HG03066 (cell line): ENCODE data around the gene SDSL.

Source experiments
- ATAC-seq: cut with Tn5 transposase; IDR thresholded peaks from one replicate; pipeline ENCODE4 v1.9.1; 2021; ENCODE audit warnings: low read depth; ENCODE audit not compliant: unreplicated experiment

Gene SDSL

DNA sequence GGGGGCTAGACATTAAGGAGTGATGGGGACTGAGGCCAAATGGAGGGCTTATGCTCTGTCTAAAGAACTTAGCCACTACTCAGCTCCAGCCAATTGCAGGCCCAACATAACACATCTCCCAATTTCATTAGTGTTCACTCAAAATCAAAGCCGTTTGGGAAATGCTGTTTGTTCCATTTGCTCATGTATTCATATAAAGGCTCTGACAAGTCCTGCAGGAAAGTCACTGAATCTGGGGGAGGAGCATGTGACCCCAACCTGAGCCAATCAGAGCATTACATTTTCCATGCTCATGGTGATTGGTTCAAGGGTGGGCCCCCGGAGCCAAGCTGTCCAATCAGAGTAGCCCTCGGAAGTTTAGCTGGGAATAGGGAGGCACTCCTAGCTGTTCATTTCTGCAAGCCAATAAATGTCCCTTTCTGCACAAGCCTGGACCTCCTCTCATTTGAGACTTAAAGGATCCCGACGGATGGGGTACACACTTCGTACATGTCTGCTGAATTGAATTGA is 20.9 kb downstream of the SDSL start:
- no peak for ATAC-seq

GRCh38 chr12:113445544-113446171 is 23.5 kb downstream of the SDSL start:
- no peak for ATAC-seq

- no peak for ATAC-seq
Measured at GRCh38 chr12:113448873-113449272, 26.7 kb downstream of the SDSL start.

GRCh38 chr12:113449299-113449698 is 27.1 kb downstream of the SDSL start:
- no peak for ATAC-seq

DNA sequence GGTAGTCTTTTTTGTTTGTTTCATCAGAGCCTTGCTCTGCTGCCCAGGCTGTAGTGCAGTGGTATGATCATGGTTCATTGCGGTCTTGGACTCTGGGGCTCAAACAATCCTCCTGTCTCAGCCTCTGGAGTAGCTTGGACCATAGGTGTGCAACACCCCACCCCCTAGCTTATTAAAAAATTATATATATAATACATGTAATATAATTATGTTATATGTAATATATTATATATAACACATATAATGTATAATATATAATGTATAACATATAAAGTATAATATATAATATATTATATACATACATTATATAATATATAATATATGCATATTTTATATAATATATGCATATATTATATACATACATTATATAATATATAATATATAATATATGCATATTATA is 27.7 kb downstream of the SDSL start:
- ATAC-seq = no peak

GRCh38 chr12:113452458-113452857 is 30.3 kb downstream of the SDSL start:
- no peak for ATAC-seq

DNA sequence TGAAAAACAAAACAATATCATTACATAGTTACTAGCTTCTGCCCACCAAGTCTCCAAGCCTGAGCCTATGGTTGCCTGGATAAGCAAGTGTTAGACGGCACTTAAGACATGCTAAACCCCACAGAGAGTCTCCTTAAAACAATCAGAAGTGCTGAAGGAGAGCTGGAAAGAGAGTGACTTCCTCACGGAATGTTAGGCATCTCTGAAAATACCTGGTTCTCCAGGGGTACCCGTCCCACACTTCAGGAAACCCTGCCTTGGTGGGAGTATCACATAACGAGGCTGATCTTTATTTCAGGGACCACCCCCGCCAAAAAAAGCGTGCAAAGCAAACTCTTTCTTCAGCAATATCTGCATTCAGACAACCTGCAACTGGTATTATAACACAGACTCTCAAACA is 31.1 kb downstream of the SDSL start:
- ATAC-seq = no peak

GRCh38 chr12:113456199-113456598 is 34.0 kb downstream of the SDSL start:
- no peak for ATAC-seq

DNA sequence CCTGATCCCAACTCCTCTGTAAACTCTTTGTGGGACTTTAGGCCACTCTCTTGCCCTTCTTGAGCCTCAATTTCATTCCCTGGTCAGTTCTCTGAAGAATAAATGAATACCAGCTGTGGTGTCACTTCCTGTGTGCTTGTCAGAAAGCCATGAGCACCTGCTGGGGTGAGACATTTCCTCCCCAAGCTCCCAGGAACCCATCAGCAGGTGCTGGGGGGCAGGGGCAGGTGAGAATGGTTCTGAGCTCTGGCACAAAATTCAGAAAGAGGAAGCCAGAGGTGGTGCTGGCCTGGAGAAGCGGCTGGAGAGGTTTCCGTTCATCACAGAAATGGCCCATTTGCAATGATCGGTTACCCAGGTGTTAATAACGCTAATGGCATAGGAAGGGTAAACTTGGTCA is 34.6 kb downstream of the SDSL start:
- ATAC-seq = no peak

DNA sequence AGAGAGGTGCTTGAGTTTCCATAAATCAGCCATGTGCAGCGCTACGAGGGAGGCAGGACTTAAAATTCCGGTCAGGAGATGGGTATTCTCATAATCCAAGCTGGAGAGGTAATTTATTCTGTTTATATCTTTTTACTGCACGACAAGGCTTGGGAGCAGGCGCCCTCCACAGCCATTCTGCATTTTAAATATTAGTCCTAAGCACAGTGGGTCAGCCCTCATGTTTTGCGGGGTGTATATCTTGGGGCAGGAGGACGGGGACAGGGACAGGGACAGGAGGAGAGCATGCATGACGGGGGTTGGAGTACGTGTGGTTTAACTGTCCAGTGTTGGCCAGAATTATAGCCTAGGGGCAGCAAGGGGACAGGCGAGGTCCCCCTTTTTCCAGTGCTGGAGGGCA is 35.0 kb downstream of the SDSL start:
- no peak for ATAC-seq

DNA sequence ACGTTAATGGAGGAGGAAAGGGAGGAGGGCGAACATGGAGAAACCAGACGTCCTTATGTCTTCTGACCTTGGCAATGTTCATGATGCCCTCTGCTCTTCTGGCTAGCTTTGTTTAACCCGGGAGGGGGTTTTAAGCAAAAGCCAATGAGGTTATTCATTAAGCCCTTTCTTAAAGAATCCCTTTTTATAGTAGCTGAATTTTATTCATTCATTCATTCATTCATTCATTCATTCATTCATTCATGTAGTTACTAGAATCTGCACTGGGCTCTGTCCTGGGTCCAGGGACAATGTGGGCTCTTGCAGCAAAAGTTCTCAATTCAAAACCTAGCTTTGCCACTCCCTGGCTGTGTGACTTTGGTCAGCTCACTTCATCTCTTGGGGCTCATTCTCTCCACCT is 35.5 kb downstream of the SDSL start:
- no peak for ATAC-seq

GRCh38 chr12:113459981-113460380 is 37.8 kb downstream of the SDSL start:
- no peak for ATAC-seq

DNA sequence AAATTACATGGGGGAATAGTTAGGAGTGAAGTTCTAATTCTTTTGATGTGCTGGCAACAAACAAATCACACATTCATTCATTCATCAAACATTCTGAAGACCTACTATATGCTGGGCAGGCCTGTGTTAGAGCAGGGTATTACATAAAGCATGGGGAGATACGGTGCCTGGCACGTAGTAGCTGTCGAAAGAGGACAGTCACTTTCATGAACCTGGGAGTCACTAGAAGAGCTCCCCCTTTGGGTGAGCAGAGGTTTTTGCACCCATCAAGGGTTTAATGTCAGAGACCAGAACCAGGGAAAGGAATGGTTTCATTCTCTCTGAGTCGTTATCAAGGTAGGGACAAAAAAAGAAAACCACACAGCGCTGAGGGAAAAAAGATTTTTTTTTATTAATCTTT is 39.5 kb downstream of the SDSL start:
- ATAC-seq = no peak

DNA sequence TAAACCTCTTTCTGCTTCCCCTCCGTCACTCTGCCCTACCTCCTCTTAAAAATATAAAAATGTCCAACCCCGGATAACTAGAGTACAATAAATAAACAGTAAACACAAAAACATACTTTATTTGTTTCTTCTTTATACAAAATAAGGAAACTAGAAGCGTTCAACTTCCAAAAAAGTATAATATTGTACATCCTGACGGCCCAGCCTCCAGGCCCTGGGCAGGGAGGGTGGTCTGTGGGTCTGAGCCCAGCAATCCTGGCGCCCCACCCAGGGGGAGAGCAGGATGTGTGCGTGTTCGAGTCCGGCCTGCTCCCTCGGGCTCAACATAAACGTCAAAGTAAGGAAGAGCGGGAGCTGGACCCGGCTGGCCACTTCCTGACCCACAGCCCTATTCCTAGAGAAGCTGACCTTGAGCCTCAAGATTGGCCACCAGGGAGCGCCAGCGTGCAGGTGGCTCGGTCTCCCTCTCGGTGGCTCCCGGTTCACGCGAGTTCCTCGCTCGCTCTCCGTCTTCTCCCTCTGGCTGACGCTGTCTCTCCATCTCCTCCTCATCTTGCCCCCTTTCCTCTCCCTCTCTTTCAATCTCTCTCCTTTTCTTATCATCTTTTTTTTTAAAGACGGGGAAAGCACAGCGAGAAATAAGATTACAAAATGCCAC is 40.1 kb downstream of the SDSL start:
- ATAC-seq = no peak

DNA sequence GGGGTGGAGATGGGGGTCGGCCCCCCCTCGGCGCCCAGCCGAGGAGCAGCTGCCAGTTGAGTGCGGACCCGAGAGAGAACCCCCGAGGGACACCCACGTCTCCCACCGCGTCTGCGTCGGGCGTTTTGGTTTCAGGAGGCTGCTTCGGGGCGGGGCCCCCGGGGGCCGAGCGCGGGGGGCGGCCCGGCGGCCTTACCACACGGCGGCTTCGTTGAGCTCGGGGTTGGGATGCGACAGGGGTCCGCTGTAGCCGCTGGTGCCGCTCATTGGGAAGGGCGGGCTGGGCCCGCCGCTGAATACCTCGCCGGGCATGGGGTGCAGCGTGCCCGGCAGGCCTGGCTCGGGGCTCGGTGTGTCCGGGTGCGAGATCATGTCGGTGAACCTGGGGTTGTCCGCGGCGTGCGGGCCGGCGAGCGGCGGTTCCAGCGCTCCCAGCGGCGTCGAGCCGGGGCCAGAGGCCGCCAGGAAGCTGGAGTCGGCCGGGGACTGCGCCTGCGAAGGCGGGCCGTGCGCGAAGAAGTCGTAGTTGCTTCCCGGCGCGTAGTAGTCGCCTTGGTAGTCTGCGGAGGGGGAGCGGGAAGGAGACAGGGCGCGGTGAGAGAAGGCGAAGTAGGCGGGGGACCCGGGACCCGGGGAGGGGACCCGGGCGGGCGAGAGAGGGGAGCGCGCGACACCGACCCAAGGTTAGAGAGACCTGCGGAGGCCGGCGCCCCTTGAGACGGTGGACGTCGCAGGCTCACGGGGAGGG is 41.0 kb downstream of the SDSL start:
- ATAC-seq = no peak

DNA sequence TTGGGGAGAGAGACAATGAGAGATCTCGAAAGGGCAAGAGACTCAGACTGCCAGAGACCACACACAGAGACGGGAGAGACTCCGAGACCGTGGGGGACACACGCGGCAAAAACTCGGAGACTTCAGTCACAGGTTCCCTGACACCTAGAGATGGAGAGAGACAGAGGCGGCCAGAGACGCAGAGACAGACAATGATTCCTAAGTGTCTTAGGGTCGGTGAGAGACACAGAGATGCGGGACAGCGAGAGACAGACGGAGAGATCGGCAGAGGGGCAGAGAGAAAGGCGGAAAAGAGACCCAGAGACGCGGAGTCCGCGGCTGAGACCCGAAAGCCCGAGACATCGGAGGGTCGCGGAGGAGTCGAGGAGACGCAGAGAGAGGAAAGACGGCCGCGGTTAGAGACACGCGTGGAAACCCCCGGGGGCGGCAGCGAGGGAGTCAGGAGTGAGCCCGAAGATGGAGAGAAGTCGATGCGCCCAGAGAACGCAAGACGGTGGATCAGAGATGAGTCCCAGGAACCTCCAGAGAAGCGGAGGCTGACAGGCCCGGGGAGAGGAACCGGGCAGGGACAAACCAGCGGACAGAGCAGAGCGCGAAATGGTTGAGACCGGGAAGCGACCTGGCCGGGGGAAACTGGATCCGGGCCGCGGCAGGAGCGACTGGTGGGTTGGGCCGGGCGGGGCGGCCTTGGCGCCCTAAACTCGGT is 41.7 kb downstream of the SDSL start:
- no peak for ATAC-seq

- no peak for ATAC-seq
Measured at GRCh38 chr12:113464452-113464775, 42.2 kb downstream of the SDSL start.

DNA sequence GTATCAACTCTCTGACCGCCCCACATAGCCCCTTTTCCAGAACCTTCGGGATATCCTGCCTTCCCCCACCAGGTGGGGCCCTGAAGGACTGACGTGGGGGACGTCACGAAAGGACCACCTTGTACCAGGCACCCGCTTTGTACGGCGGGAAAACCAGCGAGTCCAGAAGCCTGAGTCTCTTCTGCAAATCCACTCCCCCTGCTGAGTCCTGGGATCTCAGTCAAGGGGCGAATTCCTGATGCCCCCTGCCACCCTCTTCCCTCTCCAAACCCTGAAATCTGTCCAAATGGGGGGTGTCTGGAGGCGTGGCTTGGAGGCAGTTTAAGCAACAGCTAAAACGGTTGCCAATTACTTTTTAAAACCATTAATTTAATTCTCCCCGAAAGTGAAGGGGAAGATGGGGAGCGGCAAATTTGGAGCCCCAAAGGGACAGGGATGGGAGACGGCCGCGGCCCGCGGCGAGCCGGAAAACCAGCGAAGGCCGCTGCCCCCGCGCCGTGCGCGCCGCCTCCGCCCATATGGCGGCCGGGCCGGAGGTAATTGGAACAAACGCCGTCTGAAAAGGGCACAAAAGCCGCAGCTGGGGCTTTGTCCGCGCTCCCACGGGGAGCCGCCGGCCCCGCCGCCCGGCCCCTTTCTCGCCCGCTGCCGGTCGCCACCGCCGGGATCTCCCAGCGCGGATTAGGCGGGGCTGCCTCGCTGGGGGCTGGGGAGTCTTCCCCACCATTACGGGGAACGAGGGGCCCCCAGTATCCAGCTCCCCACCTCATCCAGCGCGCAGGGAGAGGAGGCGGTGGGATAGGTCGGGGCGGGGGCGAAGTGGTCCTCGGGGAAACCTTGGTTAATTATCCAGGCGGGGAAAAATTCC is 42.9 kb downstream of the SDSL start:
- ATAC-seq = no peak

DNA sequence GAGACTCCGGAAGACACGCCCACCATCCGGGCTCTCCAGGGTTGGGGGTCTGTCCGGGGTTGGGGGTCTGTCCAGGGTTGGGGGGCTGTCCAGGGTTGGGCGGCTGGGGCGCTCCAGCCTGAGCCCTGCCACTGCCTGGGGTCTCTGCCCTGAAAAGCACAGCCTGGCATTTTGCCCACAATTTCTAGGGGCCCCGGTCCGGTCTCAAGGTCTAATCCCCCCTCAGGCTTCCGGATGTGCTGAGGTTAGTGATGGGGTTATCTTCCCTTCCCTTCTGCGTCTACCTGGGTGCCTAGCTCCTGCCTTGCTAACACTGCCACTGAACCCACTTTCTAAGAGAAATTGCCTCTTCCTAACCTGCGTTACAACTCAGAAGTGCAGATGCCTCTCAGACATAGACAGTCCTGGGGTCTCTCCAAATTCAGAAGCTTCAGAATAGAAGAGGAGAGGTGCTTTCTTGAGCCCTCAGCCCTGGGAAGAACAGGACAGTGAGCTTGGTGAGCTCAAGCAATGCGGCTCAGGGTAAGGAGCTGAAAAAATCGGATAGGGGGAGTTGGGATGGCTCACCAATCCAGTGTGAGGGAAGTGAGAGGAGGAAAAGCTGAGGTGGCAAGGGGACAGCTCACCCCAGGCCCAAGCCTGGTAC is 43.8 kb downstream of the SDSL start:
- ATAC-seq = no peak
